Ramos (cell line): ENCODE measurements around the gene DIS3L2.
"Not testable (repeated sequence)": the region's sequence is repeated elsewhere in the genome, so short reads cannot be mapped to it uniquely, and the experiment has no call there.

Experiments
- in situ Hi-C: fragments of 300-500 bp; cut with MboI; formaldehyde crosslinking; loops from one replicate; pipeline ENCODE4 v1.14.3; 2022; ENCODE audit warnings: low sequenced_read_pairs; ENCODE audit not compliant: unreplicated experiment

Gene DIS3L2

GRCh38 chr2:232335859-232336215 lies 374.3 kb downstream of the DIS3L2 start:
- in situ Hi-C loops = no loop called here

- in situ Hi-C loops = no loop called here
Observed at GRCh38 chr2:232336241-232336736, 374.8 kb downstream of the DIS3L2 start.

- in situ Hi-C loops = no loop called here
Observed at GRCh38 chr2:232336981-232337720, 375.6 kb downstream of the DIS3L2 start.

GRCh38 chr2:232338094-232338758 lies 376.7 kb downstream of the DIS3L2 start:
- in situ Hi-C loops = not testable (repeated sequence)

- in situ Hi-C loops = no loop called here
Observed at GRCh38 chr2:232338759-232339106, 377.2 kb downstream of the DIS3L2 start.

GRCh38 chr2:232339121-232340081 lies 377.9 kb downstream of the DIS3L2 start:
- in situ Hi-C loops = loop anchor here (10.0 kb wide), 1 partner anchor 95 kb away; no protein-coding TSS in a partner anchor

GRCh38 chr2:232340171-232340935 lies 378.8 kb downstream of the DIS3L2 start:
- in situ Hi-C loops = loop anchor here (10.0 kb wide), 1 partner anchor 94 kb away; no protein-coding TSS in a partner anchor

GRCh38 chr2:232341061-232341738 lies 379.7 kb downstream of the DIS3L2 start:
- in situ Hi-C loops = loop anchor here (10.0 kb wide), 1 partner anchor 94 kb away; no protein-coding TSS in a partner anchor

GRCh38 chr2:232341739-232342126 lies 380.2 kb downstream of the DIS3L2 start:
- in situ Hi-C loops = loop anchor here (10.0 kb wide), 1 partner anchor 93 kb away; no protein-coding TSS in a partner anchor

- in situ Hi-C loops = loop anchor here (10.0 kb wide), 1 partner anchor 92 kb away; no protein-coding TSS in a partner anchor
Observed at GRCh38 chr2:232342635-232343565, 381.4 kb downstream of the DIS3L2 start.

GRCh38 chr2:232343821-232344220 lies 382.3 kb downstream of the DIS3L2 start:
- in situ Hi-C loops = loop anchor here (10.0 kb wide), 1 partner anchor 91 kb away; no protein-coding TSS in a partner anchor

GRCh38 chr2:232345251-232345650 lies 383.7 kb downstream of the DIS3L2 start:
- in situ Hi-C loops = loop anchor here (10.0 kb wide), 1 partner anchor 90 kb away; no protein-coding TSS in a partner anchor

GRCh38 chr2:232347369-232347768 lies 385.9 kb downstream of the DIS3L2 start:
- in situ Hi-C loops = loop anchor here (10.0 kb wide), 1 partner anchor 87 kb away; no protein-coding TSS in a partner anchor

- in situ Hi-C loops = loop anchor here (10.0 kb wide), 1 partner anchor 86 kb away; no protein-coding TSS in a partner anchor
Observed at GRCh38 chr2:232348936-232349335, 387.4 kb downstream of the DIS3L2 start.

GRCh38 chr2:232349546-232349945 lies 388.0 kb downstream of the DIS3L2 start:
- in situ Hi-C loops = loop anchor here (10.0 kb wide), 1 partner anchor 85 kb away; no protein-coding TSS in a partner anchor

- in situ Hi-C loops = loop anchor here (10.0 kb wide), 1 partner anchor 85 kb away; no protein-coding TSS in a partner anchor
Observed at GRCh38 chr2:232349946-232350635, 388.6 kb downstream of the DIS3L2 start.
